Ishikawa (cell line): ENCODE results near the gene CST9L.

ENCODE experiments used
- CEBPB ChIP-seq: IDR thresholded peaks from 2 replicates; pipeline ENCODE4 v1.6.1; 2012
- CREB1 ChIP-seq: IDR thresholded peaks from 2 replicates; pipeline ENCODE4 v1.6.1; 2012; ENCODE audit warnings: low read depth
- EGR1 ChIP-seq: IDR thresholded peaks from 2 replicates; pipeline ENCODE4 v1.6.1; 2012
- EP300 ChIP-seq: IDR thresholded peaks from 2 replicates; pipeline ENCODE4 v1.6.1; 2012; ENCODE audit warnings: borderline replicate concordance
- FOXM1 ChIP-seq: IDR thresholded peaks from 2 replicates; pipeline ENCODE4 v1.6.1; 2012; ENCODE audit warnings: low read depth, borderline replicate concordance
- MAX ChIP-seq: IDR thresholded peaks from 2 replicates; pipeline ENCODE4 v1.6.1; 2012
- NFIC ChIP-seq: IDR thresholded peaks from 2 replicates; pipeline ENCODE4 v1.6.1; 2012
- RAD21 ChIP-seq: IDR thresholded peaks from 2 replicates; pipeline ENCODE4 v1.6.1; 2012; ENCODE audit warnings: low read depth
- TAF1 ChIP-seq: IDR thresholded peaks from 2 replicates; pipeline ENCODE4 v1.6.1; 2012; ENCODE audit warnings: low read depth, mild to moderate bottlenecking
- TCF12 ChIP-seq: IDR thresholded peaks from 2 replicates; pipeline ENCODE4 v1.6.1; 2012; ENCODE audit warnings: low read depth
- TEAD4 ChIP-seq: IDR thresholded peaks from 2 replicates; pipeline ENCODE4 v1.6.1; 2012
- YY1 ChIP-seq: IDR thresholded peaks from 2 replicates; pipeline ENCODE4 v1.6.1; 2012; ENCODE audit warnings: low read depth
- ZBTB7A ChIP-seq: IDR thresholded peaks from 2 replicates; pipeline ENCODE4 v1.6.1; 2012; ENCODE audit warnings: low read depth
- TF ChIP-seq, protein P1 (sequence below): IDR thresholded peaks from 2 replicates; pipeline ENCODE4 v1.6.1; 2012
- TF ChIP-seq, protein P2 (sequence below): IDR thresholded peaks from 2 replicates; pipeline ENCODE4 v1.6.1; 2012; ENCODE audit warnings: low read depth, mild to moderate bottlenecking

Gene CST9L

DNA sequence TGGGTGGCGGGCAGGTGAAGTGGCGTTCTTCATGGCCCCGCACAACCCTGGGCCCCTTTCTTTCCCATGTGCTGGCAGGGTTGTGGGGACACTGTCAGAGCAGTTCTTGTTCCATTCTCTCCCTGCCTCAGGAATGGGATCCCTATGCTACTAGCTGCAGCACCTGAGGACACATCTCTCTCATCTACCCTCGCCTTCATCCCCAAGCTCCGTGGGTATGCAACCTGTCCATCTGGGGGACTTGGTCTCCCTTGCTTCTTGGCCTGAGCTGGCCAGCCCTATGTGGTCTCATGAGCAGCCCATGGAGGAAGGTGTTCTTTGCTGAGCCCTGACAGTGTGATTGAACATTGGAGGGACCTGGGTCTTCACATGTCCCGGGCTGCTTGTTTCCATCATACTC, 24.2 kb downstream of the CST9L start:
- TF ChIP-seq TAF1 (no peak), YY1 (no peak), MAX (no peak), RAD21 (no peak), NFIC (no peak), CEBPB (no peak)
- TF ChIP-seq, protein P1, sequence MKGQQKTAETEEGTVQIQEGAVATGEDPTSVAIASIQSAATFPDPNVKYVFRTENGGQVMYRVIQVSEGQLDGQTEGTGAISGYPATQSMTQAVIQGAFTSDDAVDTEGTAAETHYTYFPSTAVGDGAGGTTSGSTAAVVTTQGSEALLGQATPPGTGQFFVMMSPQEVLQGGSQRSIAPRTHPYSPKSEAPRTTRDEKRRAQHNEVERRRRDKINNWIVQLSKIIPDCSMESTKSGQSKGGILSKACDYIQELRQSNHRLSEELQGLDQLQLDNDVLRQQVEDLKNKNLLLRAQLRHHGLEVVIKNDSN, result no peak

DNA sequence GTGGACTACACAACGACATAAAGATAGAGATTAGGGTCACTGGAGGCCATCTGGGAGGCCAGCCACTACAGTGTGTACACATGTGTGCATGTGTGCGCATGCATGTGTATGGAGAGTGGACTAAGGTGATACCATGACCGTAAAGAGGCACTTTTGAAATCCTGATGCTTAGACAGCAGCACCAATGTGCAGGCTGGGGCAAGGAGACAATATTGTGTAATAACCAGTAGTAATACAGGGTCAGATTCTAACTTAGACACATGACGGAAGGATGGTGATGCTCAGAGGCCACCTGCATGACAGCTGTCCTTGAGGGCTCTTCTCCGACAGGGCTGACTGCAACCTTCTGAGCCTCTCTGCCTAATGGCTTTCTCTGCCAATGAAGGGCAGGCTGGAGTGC, 25.5 kb downstream of the CST9L start:
- TF ChIP-seq YY1, result no peak
- no peak for TF ChIP-seq ZBTB7A

- TF ChIP-seq TAF1 (no peak), YY1 (no peak), TCF12 (no peak), FOXM1 (no peak)
Observed at GRCh38 chr20:23541776-23542175, 26.5 kb downstream of the CST9L start.

DNA sequence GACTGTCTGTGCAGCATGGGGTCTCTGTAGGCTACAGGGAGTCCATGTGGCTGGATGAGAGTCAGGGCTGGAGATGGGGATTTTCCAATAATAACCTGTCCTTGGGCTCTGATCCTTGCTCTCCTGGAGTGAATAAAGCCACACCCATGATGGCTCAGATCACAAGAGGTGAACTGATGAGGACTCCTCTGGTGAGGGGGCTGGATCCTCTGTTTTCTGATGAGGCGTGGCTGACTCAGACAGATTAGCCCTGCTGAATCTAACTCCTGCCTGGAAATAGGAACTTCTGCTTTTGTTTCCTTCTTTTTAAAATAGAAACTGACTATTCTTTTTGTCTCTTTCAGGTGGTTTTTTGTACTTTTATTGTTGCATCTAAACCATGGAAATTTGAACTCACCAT, 27.0 kb downstream of the CST9L start:
- TF ChIP-seq, protein P2, sequence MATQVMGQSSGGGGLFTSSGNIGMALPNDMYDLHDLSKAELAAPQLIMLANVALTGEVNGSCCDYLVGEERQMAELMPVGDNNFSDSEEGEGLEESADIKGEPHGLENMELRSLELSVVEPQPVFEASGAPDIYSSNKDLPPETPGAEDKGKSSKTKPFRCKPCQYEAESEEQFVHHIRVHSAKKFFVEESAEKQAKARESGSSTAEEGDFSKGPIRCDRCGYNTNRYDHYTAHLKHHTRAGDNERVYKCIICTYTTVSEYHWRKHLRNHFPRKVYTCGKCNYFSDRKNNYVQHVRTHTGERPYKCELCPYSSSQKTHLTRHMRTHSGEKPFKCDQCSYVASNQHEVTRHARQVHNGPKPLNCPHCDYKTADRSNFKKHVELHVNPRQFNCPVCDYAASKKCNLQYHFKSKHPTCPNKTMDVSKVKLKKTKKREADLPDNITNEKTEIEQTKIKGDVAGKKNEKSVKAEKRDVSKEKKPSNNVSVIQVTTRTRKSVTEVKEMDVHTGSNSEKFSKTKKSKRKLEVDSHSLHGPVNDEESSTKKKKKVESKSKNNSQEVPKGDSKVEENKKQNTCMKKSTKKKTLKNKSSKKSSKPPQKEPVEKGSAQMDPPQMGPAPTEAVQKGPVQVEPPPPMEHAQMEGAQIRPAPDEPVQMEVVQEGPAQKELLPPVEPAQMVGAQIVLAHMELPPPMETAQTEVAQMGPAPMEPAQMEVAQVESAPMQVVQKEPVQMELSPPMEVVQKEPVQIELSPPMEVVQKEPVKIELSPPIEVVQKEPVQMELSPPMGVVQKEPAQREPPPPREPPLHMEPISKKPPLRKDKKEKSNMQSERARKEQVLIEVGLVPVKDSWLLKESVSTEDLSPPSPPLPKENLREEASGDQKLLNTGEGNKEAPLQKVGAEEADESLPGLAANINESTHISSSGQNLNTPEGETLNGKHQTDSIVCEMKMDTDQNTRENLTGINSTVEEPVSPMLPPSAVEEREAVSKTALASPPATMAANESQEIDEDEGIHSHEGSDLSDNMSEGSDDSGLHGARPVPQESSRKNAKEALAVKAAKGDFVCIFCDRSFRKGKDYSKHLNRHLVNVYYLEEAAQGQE, result no peak
- TF ChIP-seq TAF1 (no peak), EP300 (no peak), MAX (no peak), ZBTB7A (no peak), CREB1 (no peak), NFIC (no peak), YY1 (no peak), RAD21 (no peak), TEAD4 (no peak), FOXM1 (no peak), TCF12 (no peak), EGR1 (no peak), CEBPB (no peak)
- TF ChIP-seq, protein P1, result no peak

GRCh38 chr20:23540624-23541023, 27.7 kb downstream of the CST9L start:
- TF ChIP-seq, protein P2, result no peak
- no peak for TF ChIP-seq FOXM1
- TF ChIP-seq TAF1, result no peak

DNA sequence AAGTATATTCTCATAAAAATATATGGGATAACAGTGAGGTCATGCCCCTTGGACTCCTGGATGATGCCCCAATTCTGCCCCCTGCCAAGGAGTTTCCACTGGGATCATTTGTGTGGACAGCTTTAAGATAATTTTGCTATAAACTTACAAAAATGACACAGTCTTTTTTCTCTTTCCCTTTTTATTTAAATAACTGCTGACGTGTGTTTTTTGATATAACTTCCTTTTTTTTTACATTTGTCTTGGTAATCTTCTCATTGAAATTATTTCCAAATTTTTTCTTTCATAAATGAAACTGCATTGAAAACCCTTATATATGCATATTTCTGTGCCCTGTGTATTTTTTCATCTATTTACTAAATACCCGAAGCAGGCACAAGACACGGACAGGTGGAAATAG, 31.3 kb downstream of the CST9L start:
- TF ChIP-seq MAX (no peak), EGR1 (no peak), YY1 (no peak), TAF1 (no peak), FOXM1 (no peak), RAD21 (no peak), ZBTB7A (no peak), TEAD4 (no peak), EP300 (no peak), TCF12 (no peak), CREB1 (no peak), CEBPB (no peak), NFIC (no peak)
- TF ChIP-seq, protein P1, result no peak
- TF ChIP-seq, protein P2, result no peak
